Endothelial cell of umbilical vein (primary cell): ENCODE results near the gene RIPK4.

Source experiments
- EZH2 ChIP-seq: IDR thresholded peaks from 2 replicates; pipeline ENCODE4 v1.6.1; 2012; ENCODE audit warnings: borderline replicate concordance, low read depth, mild to moderate bottlenecking, moderate library complexity, low read length, inconsistent platforms; ENCODE audit not compliant: severe bottlenecking
- FOS ChIP-seq: IDR thresholded peaks from 2 replicates; pipeline ENCODE4 v1.6.1; 2011; ENCODE audit warnings: mild to moderate bottlenecking, low read length, moderate library complexity, borderline replicate concordance; ENCODE audit not compliant: insufficient read depth
- GATA2 ChIP-seq: IDR thresholded peaks from 2 replicates; pipeline ENCODE4 v1.7.0; 2011; ENCODE audit warnings: low read depth, mild to moderate bottlenecking, moderate library complexity, mixed read lengths, low read length; ENCODE audit not compliant: insufficient read length, insufficient read depth
- JUN ChIP-seq: IDR thresholded peaks from 2 replicates; pipeline ENCODE4 v1.6.1; 2011; ENCODE audit warnings: borderline replicate concordance, low read depth; ENCODE audit not compliant: insufficient read length, insufficient read depth
- MAX ChIP-seq: IDR thresholded peaks from 2 replicates; pipeline ENCODE4 v1.6.1; 2011; ENCODE audit not compliant: insufficient read depth, insufficient read length
- MYC ChIP-seq: IDR thresholded peaks from one replicate; pipeline ENCODE4 v1.6.1; 2011; ENCODE audit warnings: mild to moderate bottlenecking, low read depth, low read length
- POLR2A ChIP-seq: IDR thresholded peaks from 2 replicates; pipeline ENCODE4 v1.6.1; 2012; ENCODE audit warnings: low read depth, mild to moderate bottlenecking, control low read depth, low read length
- POLR2AphosphoS5 ChIP-seq: IDR thresholded peaks from 2 replicates; pipeline ENCODE4 v1.6.1; 2012; ENCODE audit warnings: low read depth, mild to moderate bottlenecking, control low read depth, low read length, moderate library complexity; ENCODE audit not compliant: insufficient read depth
- TF ChIP-seq, protein P1 (sequence below), 2 donors: IDR thresholded peaks; 1 replicate in 1 of 2; 2 replicates in 1 of 2; pipeline ENCODE4 v1.5.1; 2011; ENCODE audit warnings: low read length in 2 of 2, mild to moderate bottlenecking in 2 of 2, moderate library complexity in 2 of 2, control low read depth in 1 of 2, inconsistent platforms in 1 of 2, low read depth in 1 of 2; ENCODE audit not compliant: insufficient read depth in 1 of 2; ENCODE audit errors: extremely low read depth in 1 of 2

- TF ChIP-seq GATA2: no peak
- no peak for TF ChIP-seq POLR2AphosphoS5
- TF ChIP-seq, protein P1, sequence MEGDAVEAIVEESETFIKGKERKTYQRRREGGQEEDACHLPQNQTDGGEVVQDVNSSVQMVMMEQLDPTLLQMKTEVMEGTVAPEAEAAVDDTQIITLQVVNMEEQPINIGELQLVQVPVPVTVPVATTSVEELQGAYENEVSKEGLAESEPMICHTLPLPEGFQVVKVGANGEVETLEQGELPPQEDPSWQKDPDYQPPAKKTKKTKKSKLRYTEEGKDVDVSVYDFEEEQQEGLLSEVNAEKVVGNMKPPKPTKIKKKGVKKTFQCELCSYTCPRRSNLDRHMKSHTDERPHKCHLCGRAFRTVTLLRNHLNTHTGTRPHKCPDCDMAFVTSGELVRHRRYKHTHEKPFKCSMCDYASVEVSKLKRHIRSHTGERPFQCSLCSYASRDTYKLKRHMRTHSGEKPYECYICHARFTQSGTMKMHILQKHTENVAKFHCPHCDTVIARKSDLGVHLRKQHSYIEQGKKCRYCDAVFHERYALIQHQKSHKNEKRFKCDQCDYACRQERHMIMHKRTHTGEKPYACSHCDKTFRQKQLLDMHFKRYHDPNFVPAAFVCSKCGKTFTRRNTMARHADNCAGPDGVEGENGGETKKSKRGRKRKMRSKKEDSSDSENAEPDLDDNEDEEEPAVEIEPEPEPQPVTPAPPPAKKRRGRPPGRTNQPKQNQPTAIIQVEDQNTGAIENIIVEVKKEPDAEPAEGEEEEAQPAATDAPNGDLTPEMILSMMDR (IDR thresholded peaks at IDR 0.05; ENCODE audit: extremely low read depth in 1 of 2, insufficient read depth in 1 of 2, low read depth in 1 of 2, low read length in 2 of 2): no peak
- no peak for TF ChIP-seq MYC
- TF ChIP-seq POLR2A: no peak
- TF ChIP-seq MAX: no peak
- no peak for TF ChIP-seq EZH2
- no peak for TF ChIP-seq JUN
- TF ChIP-seq FOS: no peak
These were observed 32.9 kb upstream of the RIPK4 start for GRCh38 chr21:41799763-41800162.
